ENCODE measurements around the gene RALGPS1. TPM values are rescaled to one million over a fixed set of nuclear protein-coding genes. Genes with fewer than 3 reads are reported as not detected.

The RALGPS1 gene
- total RNA-seq, 1 experiment from 2014 or later, result 28.5 TPM

DNA sequence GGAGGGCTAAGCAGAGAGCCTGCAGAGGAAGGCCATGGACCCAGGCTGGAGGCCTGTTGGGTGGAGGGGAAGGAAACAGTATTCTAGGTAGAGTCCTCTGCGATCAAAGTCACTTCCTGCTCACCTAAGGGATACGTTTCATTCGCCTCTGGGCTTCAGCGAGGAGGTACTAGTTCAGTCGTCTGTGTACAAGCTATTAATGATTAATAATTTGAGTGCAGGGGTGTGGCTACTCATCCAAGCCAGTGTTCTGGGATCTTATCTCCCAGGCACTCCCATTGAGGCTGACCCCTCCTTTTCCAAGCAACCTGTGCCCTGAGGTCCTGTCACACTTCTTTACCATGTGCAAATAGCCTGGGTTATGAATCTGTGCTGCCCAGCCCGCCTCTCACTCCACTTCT lies 25.2 kb downstream of the RALGPS1 start:
- POLR2A ChIA-PET, result no interaction called here
- Mint-ChIP-seq H3K4me3 (no peak overlapping the region), H3K27ac (no peak overlapping the region), H3K9me3 (peaks cover 6% of the 10 kb centered on the region), H3K27me3 (ENCODE audit: low read depth) (no peaks in the 10 kb centered on the region), H3K36me3 (peaks cover 5% of the 10 kb centered on the region; the same call in 1 of the 2 replicates), H3K4me1 (peaks cover 16% of the 10 kb centered on the region)
- no peak for DNase-seq (ENCODE audit: low spot score)
- no peak for ATAC-seq
- CTCF ChIA-PET, result interaction anchor here (0.7 to 3.8 kb wide), 20 partner anchors 15 to 457 kb away, joined by 3 to 60 read pairs (median 6); partner anchors contain the start of genes RALGPS1 and SLC2A8
- no peak for TF ChIP-seq RORB (CRISPR knock-in tag; IDR thresholded peaks at IDR 0.05)
- no peak for TF ChIP-seq ZNF317 (CRISPR knock-in tag; IDR thresholded peaks at IDR 0.05; ENCODE audit: borderline replicate concordance, low read depth)
- TF ChIP-seq, protein P1, sequence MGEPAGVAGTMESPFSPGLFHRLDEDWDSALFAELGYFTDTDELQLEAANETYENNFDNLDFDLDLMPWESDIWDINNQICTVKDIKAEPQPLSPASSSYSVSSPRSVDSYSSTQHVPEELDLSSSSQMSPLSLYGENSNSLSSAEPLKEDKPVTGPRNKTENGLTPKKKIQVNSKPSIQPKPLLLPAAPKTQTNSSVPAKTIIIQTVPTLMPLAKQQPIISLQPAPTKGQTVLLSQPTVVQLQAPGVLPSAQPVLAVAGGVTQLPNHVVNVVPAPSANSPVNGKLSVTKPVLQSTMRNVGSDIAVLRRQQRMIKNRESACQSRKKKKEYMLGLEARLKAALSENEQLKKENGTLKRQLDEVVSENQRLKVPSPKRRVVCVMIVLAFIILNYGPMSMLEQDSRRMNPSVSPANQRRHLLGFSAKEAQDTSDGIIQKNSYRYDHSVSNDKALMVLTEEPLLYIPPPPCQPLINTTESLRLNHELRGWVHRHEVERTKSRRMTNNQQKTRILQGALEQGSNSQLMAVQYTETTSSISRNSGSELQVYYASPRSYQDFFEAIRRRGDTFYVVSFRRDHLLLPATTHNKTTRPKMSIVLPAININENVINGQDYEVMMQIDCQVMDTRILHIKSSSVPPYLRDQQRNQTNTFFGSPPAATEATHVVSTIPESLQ (CRISPR knock-in tag; IDR thresholded peaks at IDR 0.05), result no peak
- TF ChIP-seq, protein P2, sequence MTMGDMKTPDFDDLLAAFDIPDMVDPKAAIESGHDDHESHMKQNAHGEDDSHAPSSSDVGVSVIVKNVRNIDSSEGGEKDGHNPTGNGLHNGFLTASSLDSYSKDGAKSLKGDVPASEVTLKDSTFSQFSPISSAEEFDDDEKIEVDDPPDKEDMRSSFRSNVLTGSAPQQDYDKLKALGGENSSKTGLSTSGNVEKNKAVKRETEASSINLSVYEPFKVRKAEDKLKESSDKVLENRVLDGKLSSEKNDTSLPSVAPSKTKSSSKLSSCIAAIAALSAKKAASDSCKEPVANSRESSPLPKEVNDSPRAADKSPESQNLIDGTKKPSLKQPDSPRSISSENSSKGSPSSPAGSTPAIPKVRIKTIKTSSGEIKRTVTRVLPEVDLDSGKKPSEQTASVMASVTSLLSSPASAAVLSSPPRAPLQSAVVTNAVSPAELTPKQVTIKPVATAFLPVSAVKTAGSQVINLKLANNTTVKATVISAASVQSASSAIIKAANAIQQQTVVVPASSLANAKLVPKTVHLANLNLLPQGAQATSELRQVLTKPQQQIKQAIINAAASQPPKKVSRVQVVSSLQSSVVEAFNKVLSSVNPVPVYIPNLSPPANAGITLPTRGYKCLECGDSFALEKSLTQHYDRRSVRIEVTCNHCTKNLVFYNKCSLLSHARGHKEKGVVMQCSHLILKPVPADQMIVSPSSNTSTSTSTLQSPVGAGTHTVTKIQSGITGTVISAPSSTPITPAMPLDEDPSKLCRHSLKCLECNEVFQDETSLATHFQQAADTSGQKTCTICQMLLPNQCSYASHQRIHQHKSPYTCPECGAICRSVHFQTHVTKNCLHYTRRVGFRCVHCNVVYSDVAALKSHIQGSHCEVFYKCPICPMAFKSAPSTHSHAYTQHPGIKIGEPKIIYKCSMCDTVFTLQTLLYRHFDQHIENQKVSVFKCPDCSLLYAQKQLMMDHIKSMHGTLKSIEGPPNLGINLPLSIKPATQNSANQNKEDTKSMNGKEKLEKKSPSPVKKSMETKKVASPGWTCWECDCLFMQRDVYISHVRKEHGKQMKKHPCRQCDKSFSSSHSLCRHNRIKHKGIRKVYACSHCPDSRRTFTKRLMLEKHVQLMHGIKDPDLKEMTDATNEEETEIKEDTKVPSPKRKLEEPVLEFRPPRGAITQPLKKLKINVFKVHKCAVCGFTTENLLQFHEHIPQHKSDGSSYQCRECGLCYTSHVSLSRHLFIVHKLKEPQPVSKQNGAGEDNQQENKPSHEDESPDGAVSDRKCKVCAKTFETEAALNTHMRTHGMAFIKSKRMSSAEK (CRISPR knock-in tag; IDR thresholded peaks at IDR 0.05; ENCODE audit: borderline replicate concordance), result no peak
- TF ChIP-seq NR2C2 (CRISPR knock-in tag; IDR thresholded peaks at IDR 0.05), result no peak
- TF ChIP-seq, protein P3, sequence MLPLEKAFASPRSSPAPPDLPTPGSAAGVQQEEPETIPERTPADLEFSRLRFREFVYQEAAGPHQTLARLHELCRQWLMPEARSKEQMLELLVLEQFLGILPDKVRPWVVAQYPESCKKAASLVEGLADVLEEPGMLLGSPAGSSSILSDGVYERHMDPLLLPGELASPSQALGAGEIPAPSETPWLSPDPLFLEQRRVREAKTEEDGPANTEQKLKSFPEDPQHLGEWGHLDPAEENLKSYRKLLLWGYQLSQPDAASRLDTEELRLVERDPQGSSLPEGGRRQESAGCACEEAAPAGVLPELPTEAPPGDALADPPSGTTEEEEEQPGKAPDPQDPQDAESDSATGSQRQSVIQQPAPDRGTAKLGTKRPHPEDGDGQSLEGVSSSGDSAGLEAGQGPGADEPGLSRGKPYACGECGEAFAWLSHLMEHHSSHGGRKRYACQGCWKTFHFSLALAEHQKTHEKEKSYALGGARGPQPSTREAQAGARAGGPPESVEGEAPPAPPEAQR (CRISPR knock-in tag; IDR thresholded peaks at IDR 0.05), result no peak
- TF ChIP-seq, protein P4, sequence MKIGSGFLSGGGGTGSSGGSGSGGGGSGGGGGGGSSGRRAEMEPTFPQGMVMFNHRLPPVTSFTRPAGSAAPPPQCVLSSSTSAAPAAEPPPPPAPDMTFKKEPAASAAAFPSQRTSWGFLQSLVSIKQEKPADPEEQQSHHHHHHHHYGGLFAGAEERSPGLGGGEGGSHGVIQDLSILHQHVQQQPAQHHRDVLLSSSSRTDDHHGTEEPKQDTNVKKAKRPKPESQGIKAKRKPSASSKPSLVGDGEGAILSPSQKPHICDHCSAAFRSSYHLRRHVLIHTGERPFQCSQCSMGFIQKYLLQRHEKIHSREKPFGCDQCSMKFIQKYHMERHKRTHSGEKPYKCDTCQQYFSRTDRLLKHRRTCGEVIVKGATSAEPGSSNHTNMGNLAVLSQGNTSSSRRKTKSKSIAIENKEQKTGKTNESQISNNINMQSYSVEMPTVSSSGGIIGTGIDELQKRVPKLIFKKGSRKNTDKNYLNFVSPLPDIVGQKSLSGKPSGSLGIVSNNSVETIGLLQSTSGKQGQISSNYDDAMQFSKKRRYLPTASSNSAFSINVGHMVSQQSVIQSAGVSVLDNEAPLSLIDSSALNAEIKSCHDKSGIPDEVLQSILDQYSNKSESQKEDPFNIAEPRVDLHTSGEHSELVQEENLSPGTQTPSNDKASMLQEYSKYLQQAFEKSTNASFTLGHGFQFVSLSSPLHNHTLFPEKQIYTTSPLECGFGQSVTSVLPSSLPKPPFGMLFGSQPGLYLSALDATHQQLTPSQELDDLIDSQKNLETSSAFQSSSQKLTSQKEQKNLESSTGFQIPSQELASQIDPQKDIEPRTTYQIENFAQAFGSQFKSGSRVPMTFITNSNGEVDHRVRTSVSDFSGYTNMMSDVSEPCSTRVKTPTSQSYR (CRISPR knock-in tag; IDR thresholded peaks at IDR 0.05), result no peak
- TF ChIP-seq ETV6 (CRISPR knock-in tag; IDR thresholded peaks at IDR 0.05), result no peak
- TF ChIP-seq, protein P5, sequence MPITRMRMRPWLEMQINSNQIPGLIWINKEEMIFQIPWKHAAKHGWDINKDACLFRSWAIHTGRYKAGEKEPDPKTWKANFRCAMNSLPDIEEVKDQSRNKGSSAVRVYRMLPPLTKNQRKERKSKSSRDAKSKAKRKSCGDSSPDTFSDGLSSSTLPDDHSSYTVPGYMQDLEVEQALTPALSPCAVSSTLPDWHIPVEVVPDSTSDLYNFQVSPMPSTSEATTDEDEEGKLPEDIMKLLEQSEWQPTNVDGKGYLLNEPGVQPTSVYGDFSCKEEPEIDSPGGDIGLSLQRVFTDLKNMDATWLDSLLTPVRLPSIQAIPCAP (CRISPR knock-in tag; IDR thresholded peaks at IDR 0.05), result no peak
- no peak for TF ChIP-seq ZNF671 (CRISPR knock-in tag; IDR thresholded peaks at IDR 0.05)
- no peak for TF ChIP-seq MXD4 (CRISPR knock-in tag; IDR thresholded peaks at IDR 0.05; ENCODE audit: borderline replicate concordance)
- no peak for TF ChIP-seq IRF2 (CRISPR knock-in tag; IDR thresholded peaks at IDR 0.05; ENCODE audit: borderline replicate concordance, low read depth)
- no peak for TF ChIP-seq ZNF423 (CRISPR knock-in tag; IDR thresholded peaks at IDR 0.05)
- no peak for TF ChIP-seq NFATC4 (CRISPR knock-in tag; IDR thresholded peaks at IDR 0.05)
- TF ChIP-seq, protein P6, sequence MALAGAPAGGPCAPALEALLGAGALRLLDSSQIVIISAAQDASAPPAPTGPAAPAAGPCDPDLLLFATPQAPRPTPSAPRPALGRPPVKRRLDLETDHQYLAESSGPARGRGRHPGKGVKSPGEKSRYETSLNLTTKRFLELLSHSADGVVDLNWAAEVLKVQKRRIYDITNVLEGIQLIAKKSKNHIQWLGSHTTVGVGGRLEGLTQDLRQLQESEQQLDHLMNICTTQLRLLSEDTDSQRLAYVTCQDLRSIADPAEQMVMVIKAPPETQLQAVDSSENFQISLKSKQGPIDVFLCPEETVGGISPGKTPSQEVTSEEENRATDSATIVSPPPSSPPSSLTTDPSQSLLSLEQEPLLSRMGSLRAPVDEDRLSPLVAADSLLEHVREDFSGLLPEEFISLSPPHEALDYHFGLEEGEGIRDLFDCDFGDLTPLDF (CRISPR knock-in tag; IDR thresholded peaks at IDR 0.05), result no peak
- TF ChIP-seq, protein P7, sequence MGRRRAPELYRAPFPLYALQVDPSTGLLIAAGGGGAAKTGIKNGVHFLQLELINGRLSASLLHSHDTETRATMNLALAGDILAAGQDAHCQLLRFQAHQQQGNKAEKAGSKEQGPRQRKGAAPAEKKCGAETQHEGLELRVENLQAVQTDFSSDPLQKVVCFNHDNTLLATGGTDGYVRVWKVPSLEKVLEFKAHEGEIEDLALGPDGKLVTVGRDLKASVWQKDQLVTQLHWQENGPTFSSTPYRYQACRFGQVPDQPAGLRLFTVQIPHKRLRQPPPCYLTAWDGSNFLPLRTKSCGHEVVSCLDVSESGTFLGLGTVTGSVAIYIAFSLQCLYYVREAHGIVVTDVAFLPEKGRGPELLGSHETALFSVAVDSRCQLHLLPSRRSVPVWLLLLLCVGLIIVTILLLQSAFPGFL (CRISPR knock-in tag; IDR thresholded peaks at IDR 0.05; ENCODE audit: borderline replicate concordance), result no peak
- no peak for TF ChIP-seq SMAD4 (CRISPR knock-in tag; IDR thresholded peaks at IDR 0.05)
- TF ChIP-seq MYBL2 (CRISPR knock-in tag; IDR thresholded peaks at IDR 0.05), result no peak
- no peak for TF ChIP-seq CREB1 (CRISPR knock-in tag; IDR thresholded peaks at IDR 0.05)
- no peak for TF ChIP-seq FOXJ3 (CRISPR knock-in tag; IDR thresholded peaks at IDR 0.05; ENCODE audit: borderline replicate concordance)
